ENCODE measurements around the gene ADGRF5.
"Not testable (repeated sequence)": the region's sequence is repeated elsewhere in the genome, so short reads cannot be mapped to it uniquely, and the experiment has no call there.

Gene ADGRF5

GRCh38 chr6:46882645-46883044, 39.1 kb downstream of the ADGRF5 start:
- peak; percentile 51 for DNase-seq

DNA sequence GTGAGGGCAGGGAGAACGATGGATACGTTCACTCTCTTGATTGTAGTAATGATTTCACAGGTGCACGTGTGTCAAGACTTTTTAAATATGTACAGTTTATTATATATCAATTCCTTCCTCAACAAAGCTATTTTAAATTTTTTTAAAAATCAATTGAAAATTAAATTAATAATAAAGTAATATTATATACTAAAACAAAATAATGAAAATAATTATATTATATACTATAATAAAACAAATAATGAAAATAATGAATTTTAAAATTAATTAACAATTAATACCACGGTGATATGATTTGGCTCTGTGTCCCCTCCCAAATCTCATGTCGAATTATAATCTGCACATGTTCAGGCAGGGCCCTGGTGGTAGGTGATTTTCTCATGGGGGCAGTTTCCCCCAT, 42.7 kb downstream of the ADGRF5 start:
- no peak for DNase-seq

GRCh38 chr6:46876126-46876525, 45.6 kb downstream of the ADGRF5 start:
- peak; percentile 18 for DNase-seq

DNA sequence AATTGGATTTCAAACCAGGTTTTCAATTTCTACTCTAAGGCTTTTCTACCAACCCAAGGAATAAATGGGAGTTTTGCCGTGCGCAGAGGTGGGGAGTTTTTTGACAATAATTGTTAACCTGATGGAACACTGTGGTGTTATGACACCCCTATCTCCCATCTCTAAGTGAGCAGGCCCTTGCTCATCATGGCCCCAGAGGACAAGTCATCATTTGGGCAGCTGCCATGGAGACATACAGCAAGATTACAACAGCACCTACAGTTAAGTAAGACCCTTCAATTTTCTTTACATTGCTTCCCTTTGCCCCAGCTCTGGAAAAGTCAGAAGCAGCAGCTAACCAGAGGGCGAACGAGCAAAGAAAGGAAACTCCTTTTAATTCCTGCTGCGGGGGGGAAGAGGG, 54.3 kb downstream of the ADGRF5 start:
- DNase-seq, result no peak

DNA sequence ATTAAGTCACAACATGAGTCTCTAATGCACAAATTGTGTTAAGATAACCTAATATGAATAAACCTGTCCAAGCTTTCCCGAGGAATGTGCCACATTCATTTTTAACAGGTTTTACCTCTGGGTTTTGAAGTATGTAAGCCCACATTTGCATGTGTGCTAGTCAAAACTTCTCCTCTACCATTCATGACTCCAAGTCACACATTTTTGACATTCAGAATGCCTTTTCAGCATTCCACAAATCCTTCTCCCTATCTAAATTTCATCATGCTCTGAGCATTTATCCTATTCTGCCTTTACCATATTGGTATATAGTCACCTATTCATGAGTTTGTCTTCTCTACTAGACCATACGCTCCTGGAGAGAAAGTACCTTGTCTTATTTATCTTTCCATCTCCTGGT, 56.5 kb downstream of the ADGRF5 start:
- no peak for DNase-seq

DNA sequence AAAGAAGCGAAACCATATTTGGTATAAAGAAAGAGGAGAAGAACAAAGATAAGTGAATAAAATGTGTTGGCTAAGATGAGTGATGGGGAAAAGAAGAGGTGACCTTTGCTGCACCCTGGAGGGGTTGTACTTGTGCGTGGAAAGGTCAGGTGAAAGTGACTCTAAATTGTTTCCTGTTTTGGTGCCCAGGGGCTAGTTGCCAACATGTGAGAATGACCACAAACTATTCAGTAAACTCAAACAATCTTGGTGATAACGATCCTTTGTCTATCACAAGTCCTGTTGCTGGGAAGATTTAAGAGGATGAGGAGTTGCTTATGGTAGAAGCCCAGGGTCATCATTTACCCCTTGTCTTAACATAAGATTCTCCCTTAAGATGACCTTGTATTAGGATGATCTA, 57.9 kb downstream of the ADGRF5 start:
- no peak for DNase-seq

DNA sequence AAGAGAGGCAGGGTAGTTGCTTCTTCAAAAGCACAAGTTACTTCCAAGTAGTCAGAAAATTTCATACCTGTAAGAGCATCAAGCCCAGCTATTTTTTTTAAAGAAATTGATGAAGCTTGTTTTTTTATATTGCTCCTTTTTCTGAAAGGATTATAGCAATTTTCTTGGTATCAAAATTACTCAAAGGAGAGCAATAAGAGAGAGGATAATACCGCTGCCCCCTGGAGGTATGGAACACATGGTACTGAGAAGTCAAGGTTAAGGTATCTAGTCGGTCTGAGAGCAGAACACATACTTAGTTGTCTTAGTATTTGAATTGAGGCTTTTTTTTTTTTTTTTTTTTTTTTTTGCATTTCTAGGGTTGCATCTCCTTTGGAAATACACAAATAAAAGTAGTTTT, 59.4 kb downstream of the ADGRF5 start:
- DNase-seq, result no peak

DNA sequence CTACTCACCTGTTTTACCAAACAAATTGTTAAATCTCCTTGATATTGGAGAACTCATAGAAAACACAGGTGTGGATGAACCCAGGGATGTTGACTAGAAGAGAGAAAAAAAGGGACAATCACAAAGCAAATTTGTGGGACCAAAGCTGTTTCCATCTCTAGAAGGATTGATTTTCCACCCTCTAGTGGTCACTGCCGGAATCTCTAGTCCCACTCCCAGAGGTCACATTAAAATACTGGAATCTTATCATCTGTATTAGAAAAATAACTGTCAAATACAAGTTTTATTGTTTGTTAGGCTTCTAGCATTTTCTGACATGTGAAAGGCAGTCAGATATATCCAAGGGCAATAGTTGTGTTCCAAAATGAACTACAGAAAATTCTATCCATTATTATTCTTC, 65.8 kb downstream of the ADGRF5 start:
- not testable (repeated sequence) for DNase-seq

DNA sequence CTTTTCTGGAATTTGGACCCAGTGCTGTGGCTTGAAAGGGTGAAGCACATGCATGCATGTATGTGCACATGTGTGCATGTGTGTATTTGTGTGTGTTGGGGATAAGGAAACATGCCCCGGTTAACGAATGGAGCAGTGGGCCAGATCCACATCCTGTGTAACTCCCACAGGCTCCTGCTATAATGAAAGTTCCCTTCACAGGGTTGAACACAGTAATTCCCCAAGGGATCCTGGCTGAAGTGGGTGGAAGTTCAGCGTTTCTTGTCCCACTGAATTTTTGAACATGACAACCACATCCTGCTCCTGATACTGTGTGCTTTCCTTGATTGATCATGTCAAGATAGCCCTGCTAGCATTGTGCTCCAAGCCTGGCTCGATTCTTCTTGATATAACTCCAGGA, 70.2 kb downstream of the ADGRF5 start:
- DNase-seq, result not testable (repeated sequence)

DNA sequence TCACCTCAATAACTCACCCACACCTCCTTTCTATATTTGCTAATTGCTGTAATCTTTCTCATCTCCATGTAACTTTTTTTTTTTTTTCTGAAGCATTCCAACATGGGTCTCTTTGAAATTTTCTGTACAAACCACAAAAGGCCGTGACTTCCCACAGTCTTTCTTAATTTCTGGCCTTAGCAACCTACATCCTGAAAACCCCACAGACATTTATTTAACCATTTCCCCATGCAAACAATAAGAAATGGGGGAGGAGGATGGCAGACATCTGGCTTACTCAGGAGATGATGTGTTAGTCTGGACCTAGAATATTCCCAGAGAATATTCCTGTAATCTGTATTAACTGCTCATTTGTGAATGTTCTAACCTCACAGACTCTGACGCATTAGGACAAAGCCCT, 70.9 kb downstream of the ADGRF5 start:
- DNase-seq, result no peak

DNA sequence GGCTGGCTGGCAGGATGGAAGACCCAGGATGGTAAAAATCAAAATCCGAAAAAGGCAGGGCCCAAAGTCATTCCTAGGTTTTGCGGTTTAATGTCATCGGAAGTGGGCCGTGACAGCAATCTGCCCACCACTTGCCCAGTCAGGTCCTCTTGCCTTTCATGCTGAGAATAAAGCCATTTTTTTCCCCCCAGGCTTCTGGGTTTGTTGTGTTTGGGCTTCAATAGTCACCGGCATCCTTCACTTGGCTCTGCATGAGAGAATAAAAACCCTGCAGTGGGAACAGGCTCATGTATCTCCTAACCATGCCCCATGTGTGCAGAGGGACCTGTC, 72.4 kb downstream of the ADGRF5 start:
- no peak for DNase-seq

GRCh38 chr6:46848684-46849360, 72.9 kb downstream of the ADGRF5 start:
- DNase-seq, result peak; percentile 27

GRCh38 chr6:46845126-46845525, 76.6 kb downstream of the ADGRF5 start:
- DNase-seq, result no peak

DNA sequence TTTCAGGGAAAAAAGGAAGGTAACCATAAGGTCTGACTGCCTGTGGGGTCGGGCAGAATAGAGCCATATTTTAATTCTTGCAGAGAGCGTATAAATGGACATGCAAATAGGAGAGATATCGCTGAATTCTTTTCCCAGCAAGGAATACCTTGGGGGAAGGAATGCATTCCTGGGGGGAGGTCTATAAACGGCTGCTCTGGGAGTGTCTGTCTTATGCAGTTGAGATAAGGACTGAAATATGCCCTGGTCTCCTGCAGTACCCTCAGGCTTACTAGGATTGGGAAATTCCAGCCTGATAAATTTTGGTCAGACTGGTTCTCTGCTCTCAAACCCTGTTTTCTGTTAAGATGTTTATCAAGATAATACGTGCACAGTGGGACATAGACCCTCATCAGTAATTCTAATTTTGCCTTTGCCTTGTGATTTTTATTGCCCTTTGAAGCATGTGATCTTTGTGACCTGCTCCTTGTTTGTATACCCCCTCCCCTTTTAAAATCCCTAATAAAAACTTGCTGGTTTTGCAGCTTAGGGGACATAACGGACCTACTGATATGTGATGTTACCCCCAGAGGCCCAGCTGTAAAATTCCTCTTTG, 79.4 kb downstream of the ADGRF5 start:
- not testable (repeated sequence) for DNase-seq

DNA sequence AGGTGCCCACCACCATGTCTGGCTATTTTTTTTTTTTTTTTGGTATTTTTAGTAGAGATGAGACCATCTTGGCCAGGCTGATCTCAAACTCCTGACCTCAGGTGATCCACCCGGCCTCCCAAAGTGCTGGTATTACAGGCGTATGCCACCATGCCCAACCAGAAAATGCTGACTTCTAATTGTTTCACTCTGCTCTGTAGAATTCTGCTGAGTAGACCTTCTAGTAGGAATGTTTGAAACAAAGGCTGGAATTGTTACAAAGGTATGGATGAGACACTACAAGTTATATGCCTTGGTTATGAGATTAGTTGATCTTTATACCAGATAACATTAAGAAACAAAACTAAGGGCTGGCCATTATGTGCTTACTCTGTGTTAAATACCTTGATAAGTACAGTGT, 83.7 kb downstream of the ADGRF5 start:
- no peak for DNase-seq

DNA sequence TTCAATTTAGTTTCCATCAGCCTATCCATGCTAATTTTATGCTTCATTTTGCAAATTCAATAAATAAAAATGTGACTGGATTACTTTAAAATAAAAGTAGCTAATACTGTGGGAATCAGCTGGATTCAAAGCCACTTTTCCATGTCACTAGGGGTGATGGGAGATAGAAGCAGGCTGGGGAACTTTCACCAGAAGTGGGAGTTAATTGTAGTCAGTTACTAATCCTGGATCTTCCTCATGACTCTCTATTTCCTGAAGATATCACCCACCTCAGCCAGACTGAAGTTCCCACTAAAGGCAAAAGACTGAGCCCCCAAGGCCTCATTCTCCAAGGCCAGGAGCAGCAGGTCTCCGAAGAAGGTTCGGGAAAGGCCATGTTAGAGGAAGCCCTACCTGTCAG, 86.7 kb downstream of the ADGRF5 start:
- DNase-seq, result not testable (repeated sequence)

DNA sequence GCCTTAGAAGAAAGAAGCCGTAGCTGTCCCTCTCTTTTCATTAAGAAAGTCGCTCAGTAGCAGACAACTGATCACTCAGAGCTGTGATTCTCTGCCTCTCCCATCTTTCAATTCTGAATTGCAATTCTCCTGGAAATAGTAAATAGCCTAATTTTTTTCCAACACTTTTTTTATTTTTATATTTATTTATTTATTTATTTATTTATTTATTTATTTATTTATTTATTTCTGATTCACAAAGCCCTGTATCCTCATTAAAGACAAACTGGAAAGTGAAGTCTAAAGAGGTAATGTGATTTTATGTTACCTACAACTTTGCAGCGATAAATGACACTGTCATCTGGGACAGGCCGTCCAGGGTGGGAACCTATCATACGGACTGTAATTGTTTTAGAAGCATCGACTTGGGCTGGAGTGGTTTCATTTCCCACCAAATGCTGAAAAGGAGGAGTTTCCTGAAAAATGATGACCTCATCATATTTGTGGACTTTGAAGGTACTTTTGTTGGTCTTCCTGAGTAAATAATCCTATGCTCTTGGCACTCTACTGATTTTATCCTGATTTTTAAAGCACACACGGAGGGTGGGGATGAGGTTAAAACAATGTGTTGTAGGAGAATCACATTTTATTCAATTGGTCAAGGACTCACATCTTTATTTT, 87.4 kb downstream of the ADGRF5 start:
- not testable (repeated sequence) for DNase-seq

GRCh38 chr6:46832816-46833215, 88.9 kb downstream of the ADGRF5 start:
- no peak for DNase-seq

DNA sequence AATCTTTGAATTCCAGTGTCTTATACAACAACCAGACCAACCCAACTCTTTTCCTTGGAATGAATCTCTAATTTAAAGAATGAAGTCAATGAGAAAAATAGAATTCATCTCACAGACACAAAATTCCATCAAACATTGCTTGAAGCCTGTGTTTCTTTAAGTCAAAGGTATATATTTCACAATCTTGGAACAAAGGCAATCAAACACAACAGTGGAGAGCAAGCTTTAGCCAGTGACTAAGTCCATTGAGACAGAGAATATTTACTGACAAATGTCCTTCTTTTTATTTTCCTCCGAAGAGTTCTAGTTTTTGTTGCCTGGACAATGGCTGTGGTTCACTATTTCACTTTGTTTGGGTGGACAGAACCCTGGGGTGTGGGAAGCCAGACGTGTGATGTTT, 92.8 kb downstream of the ADGRF5 start:
- DNase-seq, result no peak

- DNase-seq, result no peak
These were observed 100.3 kb downstream of the ADGRF5 start for GRCh38 chr6:46821458-46821881.

GRCh38 chr6:46819561-46819960, 102.2 kb downstream of the ADGRF5 start:
- no peak for DNase-seq

DNA sequence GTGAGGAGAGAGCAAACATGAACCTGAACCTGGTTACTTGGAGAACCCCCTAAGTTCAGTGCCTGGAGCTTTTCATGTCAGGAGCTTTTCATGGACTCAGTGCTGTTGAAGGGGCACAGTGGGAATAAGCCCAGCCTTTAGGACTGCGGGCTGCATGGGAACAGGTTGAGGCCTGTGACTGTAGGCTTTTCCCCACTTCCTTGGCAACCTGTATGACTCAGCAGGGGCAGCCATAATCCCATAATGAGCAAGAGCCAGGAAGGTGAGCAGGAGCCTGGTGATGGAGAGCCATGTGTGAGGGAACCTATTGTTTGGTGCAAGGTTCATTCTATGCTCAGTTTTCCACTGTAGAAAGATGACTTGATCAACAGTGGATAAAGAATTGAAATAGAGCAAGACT, 105.1 kb downstream of the ADGRF5 start:
- no peak for DNase-seq

DNA sequence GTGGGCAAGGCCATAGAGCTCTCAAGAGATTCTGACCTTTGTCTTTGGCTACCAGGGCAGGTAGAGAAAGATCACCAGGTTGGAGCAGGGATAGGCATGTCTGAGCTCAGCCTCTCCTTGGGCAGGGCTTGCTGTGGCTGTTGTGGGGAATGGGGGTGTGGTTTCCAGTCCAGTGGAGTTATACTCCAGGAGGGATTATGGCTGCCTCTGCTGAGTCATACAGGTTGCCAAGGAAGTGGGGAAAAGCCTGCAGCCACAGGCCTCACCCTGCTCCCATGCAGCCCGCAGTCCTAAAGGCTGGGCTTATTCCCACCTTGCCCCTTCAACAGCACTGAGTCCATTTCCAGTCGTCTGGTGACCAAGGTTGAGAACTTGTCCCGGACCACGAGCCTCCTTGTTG, 106.6 kb downstream of the ADGRF5 start:
- DNase-seq, result no peak

GRCh38 chr6:46808806-46809205, 112.9 kb downstream of the ADGRF5 start:
- DNase-seq, result no peak

Data from NCI-H1092 (cell line).